HCT116 (cell line): ENCODE results near the gene TRAF3IP1.

Source experiments
- CTCF ChIP-seq, 3 experiments: fragments of 200-600 bp in 1 of 3; sonication (generic) in 1 of 3; IDR thresholded peaks in 2 of 3; conservative IDR thresholded peaks in 1 of 3; 2 replicates each; pipeline ENCODE4 v1.5.1; 2012 to 2017; ENCODE audit warnings: low read depth in 2 of 3, low read length in 2 of 3, antibody characterized with exemption in 1 of 3, borderline replicate concordance in 1 of 3, control low read depth in 1 of 3, mild to moderate bottlenecking in 1 of 3, mixed read lengths in 1 of 3, mixed run types in 1 of 3, moderate library complexity in 1 of 3; ENCODE audit not compliant: insufficient read depth in 1 of 3
- EZH2 ChIP-seq: fragments of 200-600 bp; sonication (generic); IDR thresholded peaks from 2 replicates; pipeline ENCODE4 v1.6.1; 2017; ENCODE audit warnings: antibody characterized with exemption, mixed run types
- JUND ChIP-seq: IDR thresholded peaks from 2 replicates; pipeline ENCODE4 v1.6.1; 2012
- POLR2A ChIP-seq: IDR thresholded peaks from 2 replicates; pipeline ENCODE4 v1.7.0; 2011; ENCODE audit warnings: borderline replicate concordance; ENCODE audit not compliant: insufficient read depth, insufficient read length; ENCODE audit errors: extremely low read depth
- POLR2AphosphoS5 ChIP-seq: IDR thresholded peaks from 2 replicates; pipeline ENCODE4 v1.6.1; 2011; ENCODE audit warnings: mild to moderate bottlenecking, low read depth, low read length, moderate library complexity
- RAD21 ChIP-seq: IDR thresholded peaks from 2 replicates; pipeline ENCODE4 v1.6.1; 2012; ENCODE audit warnings: low read depth, mild to moderate bottlenecking
- REST ChIP-seq: IDR thresholded peaks from 2 replicates; pipeline ENCODE4 v1.6.1; 2012; ENCODE audit warnings: low read depth
- SP1 ChIP-seq: IDR thresholded peaks from 2 replicates; pipeline ENCODE4 v1.6.1; 2012; ENCODE audit warnings: low read depth
- YY1 ChIP-seq: IDR thresholded peaks from 2 replicates; pipeline ENCODE4 v1.6.1; 2011; ENCODE audit warnings: low read length, low read depth, moderate library complexity, mild to moderate bottlenecking; ENCODE audit not compliant: insufficient replicate concordance; ENCODE audit errors: extremely low read depth
- ZNF274 ChIP-seq: fragments of 200-500 bp; sonication (Bioruptor generic); IDR thresholded peaks from 2 replicates; pipeline ENCODE4 v1.6.1; 2014; ENCODE audit warnings: mild to moderate bottlenecking, low read depth, low read length, inconsistent platforms
- TF ChIP-seq, protein P1 (sequence below): IDR thresholded peaks from 2 replicates; pipeline ENCODE4 v1.6.1; 2012

- no peak for TF ChIP-seq YY1
- TF ChIP-seq CTCF (IDR thresholded peaks at IDR 0.05 in 2 of 3, conservative IDR thresholded peaks at IDR 0.05 in 1 of 3; ENCODE audit: borderline replicate concordance in 1 of 3, insufficient read depth in 1 of 3, low read depth in 2 of 3, low read length in 2 of 3): no peak
- TF ChIP-seq POLR2AphosphoS5: no peak
- no peak for TF ChIP-seq POLR2A
- no peak for TF ChIP-seq RAD21
- TF ChIP-seq EZH2: no peak
- TF ChIP-seq, protein P1, sequence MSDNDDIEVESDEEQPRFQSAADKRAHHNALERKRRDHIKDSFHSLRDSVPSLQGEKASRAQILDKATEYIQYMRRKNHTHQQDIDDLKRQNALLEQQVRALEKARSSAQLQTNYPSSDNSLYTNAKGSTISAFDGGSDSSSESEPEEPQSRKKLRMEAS: no peak
- TF ChIP-seq REST: no peak
- no peak for TF ChIP-seq SP1
- no peak for TF ChIP-seq JUND
- TF ChIP-seq ZNF274: no peak
Observed at GRCh38 chr2:238422285-238422684, 102.0 kb downstream of the TRAF3IP1 start.
